Activated naive CD8-positive, alpha-beta T cell (primary cell): ENCODE data around the gene FAM90A1.
A peak's percentile ranks its signal among the peaks of the same experiment; 100 is the strongest.
"Not testable (repeated sequence)": the region's sequence is repeated elsewhere in the genome, so short reads cannot be mapped to it uniquely, and the experiment has no call there.

ENCODE experiments used
- H3K27ac Mint-ChIP-seq: one replicate; pipeline ENCODE4 v1.8.0; 2021; ENCODE audit warnings: mixed read lengths
- H3K27me3 Mint-ChIP-seq: one replicate; pipeline ENCODE4 v1.8.0; 2021; ENCODE audit warnings: mixed read lengths
- H3K36me3 Mint-ChIP-seq: one replicate; pipeline ENCODE4 v1.8.0; 2021; ENCODE audit warnings: mixed read lengths
- H3K4me1 Mint-ChIP-seq: one replicate; pipeline ENCODE4 v1.8.0; 2021; ENCODE audit warnings: low read depth, mixed read lengths
- H3K4me3 Mint-ChIP-seq: one replicate; pipeline ENCODE4 v1.8.0; 2021; ENCODE audit warnings: mild to moderate bottlenecking, mixed read lengths
- H3K9me3 Mint-ChIP-seq: one replicate; pipeline ENCODE4 v1.8.0; 2021; ENCODE audit warnings: low read depth, mixed read lengths

FAM90A1 gene

GRCh38 chr12:8240340-8241114, 13.1 kb upstream of the FAM90A1 start:
- H3K4me3 Mint-ChIP-seq, H3K27ac Mint-ChIP-seq, H3K9me3 Mint-ChIP-seq, H3K27me3 Mint-ChIP-seq, H3K36me3 Mint-ChIP-seq: not testable (repeated sequence)
- H3K4me1 Mint-ChIP-seq: peaks cover 18% of the 10 kb centered on the region

- not testable (repeated sequence) for H3K36me3 Mint-ChIP-seq, H3K27ac Mint-ChIP-seq, H3K9me3 Mint-ChIP-seq, H3K27me3 Mint-ChIP-seq, H3K4me3 Mint-ChIP-seq
- H3K4me1 Mint-ChIP-seq: peaks cover 11% of the 10 kb centered on the region
Measured at GRCh38 chr12:8237031-8237430, 9.6 kb upstream of the FAM90A1 start.

GRCh38 chr12:8235316-8236157, 8.1 kb upstream of the FAM90A1 start:
- H3K36me3 Mint-ChIP-seq, H3K9me3 Mint-ChIP-seq, H3K27me3 Mint-ChIP-seq, H3K4me3 Mint-ChIP-seq, H3K4me1 Mint-ChIP-seq, H3K27ac Mint-ChIP-seq: not testable (repeated sequence)

- not testable (repeated sequence) for H3K4me1 Mint-ChIP-seq, H3K36me3 Mint-ChIP-seq, H3K27ac Mint-ChIP-seq, H3K27me3 Mint-ChIP-seq, H3K4me3 Mint-ChIP-seq, H3K9me3 Mint-ChIP-seq
Measured at GRCh38 chr12:8234746-8235145, 7.3 kb upstream of the FAM90A1 start.

GRCh38 chr12:8233935-8234495, 6.6 kb upstream of the FAM90A1 start:
- H3K9me3 Mint-ChIP-seq, H3K4me1 Mint-ChIP-seq, H3K27me3 Mint-ChIP-seq, H3K4me3 Mint-ChIP-seq, H3K27ac Mint-ChIP-seq, H3K36me3 Mint-ChIP-seq: not testable (repeated sequence)

GRCh38 chr12:8233300-8233855, 6.0 kb upstream of the FAM90A1 start:
- not testable (repeated sequence) for H3K9me3 Mint-ChIP-seq, H3K27ac Mint-ChIP-seq, H3K27me3 Mint-ChIP-seq, H3K4me3 Mint-ChIP-seq, H3K4me1 Mint-ChIP-seq, H3K36me3 Mint-ChIP-seq

GRCh38 chr12:8231666-8232608, 4.5 kb upstream of the FAM90A1 start:
- H3K36me3 Mint-ChIP-seq, H3K27ac Mint-ChIP-seq, H3K9me3 Mint-ChIP-seq, H3K4me1 Mint-ChIP-seq, H3K27me3 Mint-ChIP-seq, H3K4me3 Mint-ChIP-seq: not testable (repeated sequence)

GRCh38 chr12:8231049-8231448, 3.6 kb upstream of the FAM90A1 start:
- not testable (repeated sequence) for H3K4me3 Mint-ChIP-seq, H3K4me1 Mint-ChIP-seq, H3K27me3 Mint-ChIP-seq, H3K36me3 Mint-ChIP-seq, H3K9me3 Mint-ChIP-seq, H3K27ac Mint-ChIP-seq

- H3K36me3 Mint-ChIP-seq, H3K27me3 Mint-ChIP-seq, H3K27ac Mint-ChIP-seq, H3K9me3 Mint-ChIP-seq, H3K4me1 Mint-ChIP-seq, H3K4me3 Mint-ChIP-seq: not testable (repeated sequence)
Measured at GRCh38 chr12:8229486-8229885, 2.1 kb upstream of the FAM90A1 start.

- not testable (repeated sequence) for H3K4me3 Mint-ChIP-seq, H3K4me1 Mint-ChIP-seq, H3K9me3 Mint-ChIP-seq, H3K36me3 Mint-ChIP-seq, H3K27ac Mint-ChIP-seq, H3K27me3 Mint-ChIP-seq
Measured at GRCh38 chr12:8228607-8229006, 1.2 kb upstream of the FAM90A1 start.

- H3K4me3 Mint-ChIP-seq: peak overlapping the region; percentile 35
- not testable (repeated sequence) for H3K27ac Mint-ChIP-seq, H3K4me1 Mint-ChIP-seq, H3K9me3 Mint-ChIP-seq, H3K27me3 Mint-ChIP-seq, H3K36me3 Mint-ChIP-seq
Measured at GRCh38 chr12:8227732-8228077, 287 bp upstream of the FAM90A1 start.

GRCh38 chr12:8226355-8226754, 1.1 kb downstream of the FAM90A1 start:
- H3K4me1 Mint-ChIP-seq: peaks cover 1% of the 10 kb centered on the region
- H3K27ac Mint-ChIP-seq: no peak overlapping the region
- no peak overlapping the region for H3K4me3 Mint-ChIP-seq
- H3K9me3 Mint-ChIP-seq: no peaks in the 10 kb centered on the region
- no peaks in the 10 kb centered on the region for H3K27me3 Mint-ChIP-seq
- no peaks in the 10 kb centered on the region for H3K36me3 Mint-ChIP-seq

GRCh38 chr12:8224782-8225181, 2.6 kb downstream of the FAM90A1 start:
- not testable (repeated sequence) for H3K4me3 Mint-ChIP-seq, H3K27me3 Mint-ChIP-seq, H3K9me3 Mint-ChIP-seq, H3K27ac Mint-ChIP-seq, H3K4me1 Mint-ChIP-seq, H3K36me3 Mint-ChIP-seq

- not testable (repeated sequence) for H3K9me3 Mint-ChIP-seq, H3K4me3 Mint-ChIP-seq, H3K36me3 Mint-ChIP-seq, H3K27me3 Mint-ChIP-seq, H3K27ac Mint-ChIP-seq, H3K4me1 Mint-ChIP-seq
Measured at GRCh38 chr12:8223646-8224045, 3.8 kb downstream of the FAM90A1 start.

GRCh38 chr12:8222303-8222702, 5.1 kb downstream of the FAM90A1 start:
- H3K9me3 Mint-ChIP-seq, H3K36me3 Mint-ChIP-seq, H3K27ac Mint-ChIP-seq, H3K27me3 Mint-ChIP-seq, H3K4me3 Mint-ChIP-seq, H3K4me1 Mint-ChIP-seq: not testable (repeated sequence)
